ENCODE results near the gene CRYBG1. TPM values are rescaled to one million over a fixed set of nuclear protein-coding genes. Genes with fewer than 3 reads are reported as not detected.

Gene CRYBG1
- total RNA-seq, 4 donors from 2014 or later, result 102 to 127 (median 125) TPM

GRCh38 chr6:106508834-106509233 lies 148.3 kb downstream of the CRYBG1 start:
- intact Hi-C loops (cut with DNase I; ENCODE audit: low total_unique reads), result no loop called here
- no peak for DNase-seq (ENCODE audit: low spot score in 2 of 2)

GRCh38 chr6:106509420-106510089 lies 149.0 kb downstream of the CRYBG1 start:
- 52 to 59% methylated on average over 25 of the region's 25 CpGs for WGBS, 2 donors
- intact Hi-C loops (cut with DNase I; ENCODE audit: low total_unique reads), result no loop called here
- TF ChIP-seq CTCF (IDR thresholded peaks at IDR 0.05), result no peak
- TF ChIP-seq POLR2A (IDR thresholded peaks at IDR 0.05), result no peak
- no peak for DNase-seq (ENCODE audit: low spot score in 2 of 2)
- H3K4me3 ChIP-seq (ENCODE audit: low read depth, poor library complexity, severe bottlenecking), result no peak overlapping the region

More at GRCh38 chr6:106508834-106509233, 148.3 kb downstream of the CRYBG1 start:
- WGBS, 2 donors, result 42 to 53% methylated on average over 3 of the region's 3 CpGs
- no peak overlapping the region for H3K4me3 ChIP-seq (ENCODE audit: low read depth, poor library complexity, severe bottlenecking)
- no peak for TF ChIP-seq POLR2A (IDR thresholded peaks at IDR 0.05)

GRCh38 chr6:106510090-106510970 lies 149.8 kb downstream of the CRYBG1 start:
- intact Hi-C loops (cut with DNase I; ENCODE audit: low total_unique reads), result no loop called here
- peak; percentile 62 to 92 for DNase-seq (ENCODE audit: low spot score in 2 of 2)
- TF ChIP-seq CTCF (IDR thresholded peaks at IDR 0.05) (no peak), POLR2A (IDR thresholded peaks at IDR 0.05) (no peak)
- H3K4me3 ChIP-seq (ENCODE audit: low read depth, poor library complexity, severe bottlenecking), result peak overlapping the region; percentile 9
- WGBS, 2 donors, result 1 to 2% methylated on average over 38 to 56 of the region's 56 CpGs

- intact Hi-C loops (cut with DNase I; ENCODE audit: low total_unique reads), result no loop called here
- H3K4me3 ChIP-seq (ENCODE audit: low read depth, poor library complexity, severe bottlenecking), result peak overlapping the region; percentile 62
- DNase-seq (ENCODE audit: low spot score in 2 of 2), result peak; percentile 36 to 89
- TF ChIP-seq POLR2A (IDR thresholded peaks at IDR 0.05) (no peak), CTCF (IDR thresholded peaks at IDR 0.05) (no peak)
- WGBS, 2 donors, result 0% methylated on average over 19 to 29 of the region's 29 CpGs
These were observed 151.0 kb downstream of the CRYBG1 start for GRCh38 chr6:106511288-106512047.

- H3K4me3 ChIP-seq (ENCODE audit: low read depth, poor library complexity, severe bottlenecking), result peak overlapping the region; percentile 62
- DNase-seq (ENCODE audit: low spot score in 2 of 2), result peak; percentile 47 to 94
- no peak for TF ChIP-seq POLR2A (IDR thresholded peaks at IDR 0.05)
- no peak for TF ChIP-seq CTCF (IDR thresholded peaks at IDR 0.05)
- 0 to 1% methylated on average over 59 to 70 of the region's 90 CpGs for whole genome bisulfite sequencing, 2 donors
- intact Hi-C loops (cut with DNase I; ENCODE audit: low total_unique reads), result no loop called here
These were observed 151.8 kb downstream of the CRYBG1 start for GRCh38 chr6:106512048-106512967.

Data from lower leg skin (tissue), 4 donors.